ENCODE results near the gene ALAS1. TPM values are rescaled to one million over a fixed set of nuclear protein-coding genes. Genes with fewer than 3 reads are reported as not detected.

ALAS1 gene
- total and polyA plus RNA-seq, 2 experiments from 2014 or later: 17.8 to 42.8 TPM

GRCh38 chr3:52175416-52176179 lies 22.4 kb upstream of the ALAS1 start (continued):
- TF ChIP-seq EZH2 (IDR thresholded peaks at IDR 0.05; ENCODE audit: low read depth, unreplicated experiment): no peak
- no peak for TF ChIP-seq POLR2AphosphoS5 (IDR thresholded peaks at IDR 0.05; ENCODE audit: low read depth)
- no peak for TF ChIP-seq REST (IDR thresholded peaks at IDR 0.05; ENCODE audit: unreplicated experiment)
- TF ChIP-seq CTCF (conservative IDR thresholded peaks at IDR 0.05; ENCODE audit: low read depth in 2 of 2): no peak

GRCh38 chr3:52176180-52176752 lies 21.7 kb upstream of the ALAS1 start:
- Mint-ChIP-seq H3K27me3 (ENCODE audit: insufficient read depth, low read depth, poor library complexity) (peaks cover 4% of the 10 kb centered on the region), H3K4me3 (no peak overlapping the region), H3K27ac (no peak overlapping the region), H3K36me3 (ENCODE audit: low read depth) (no peaks in the 10 kb centered on the region; the same call in 2 of the 3 replicates), H3K4me1 (peaks cover 26% of the 10 kb centered on the region), H3K9me3 (no peaks in the 10 kb centered on the region)
- DNase-seq (ENCODE audit: low spot score): no peak
- H3K4me3 ChIP-seq: no peak overlapping the region
- H2AFZ ChIP-seq: no peak overlapping the region
- no peak overlapping the region for H3K27ac ChIP-seq (ENCODE audit: low read depth)
- no peaks in the 10 kb centered on the region for H3K36me3 ChIP-seq (ENCODE audit: insufficient read depth)
- no peaks in the 10 kb centered on the region for H3K4me1 ChIP-seq (ENCODE audit: insufficient read depth)
- no peaks in the 10 kb centered on the region for H4K20me1 ChIP-seq (replicated peaks; ENCODE audit: insufficient read depth)
- no peaks in the 10 kb centered on the region for H3F3A ChIP-seq (replicated peaks; ENCODE audit: low read depth)
- no peak for ATAC-seq
- no peak overlapping the region for H3K4me2 ChIP-seq
- no peaks in the 10 kb centered on the region for H3K9me2 ChIP-seq (ENCODE audit: insufficient read depth)
- H3K27me3 ChIP-seq (ENCODE audit: insufficient read depth): no peaks in the 10 kb centered on the region
- no peaks in the 10 kb centered on the region for H3K79me2 ChIP-seq (replicated peaks; ENCODE audit: insufficient read depth)
- TF ChIP-seq ZNF462 (CRISPR knock-in tag; IDR thresholded peaks at IDR 0.05): no peak
- no peak for TF ChIP-seq EZH2 (IDR thresholded peaks at IDR 0.05; ENCODE audit: low read depth, unreplicated experiment)
- TF ChIP-seq ETS1 (IDR thresholded peaks at IDR 0.05): no peak
- no peak for TF ChIP-seq CTCF (conservative IDR thresholded peaks at IDR 0.05; ENCODE audit: low read depth in 2 of 2)
- no peak for TF ChIP-seq POLR2AphosphoS5 (IDR thresholded peaks at IDR 0.05; ENCODE audit: low read depth)
- TF ChIP-seq JUNB (IDR thresholded peaks at IDR 0.05; ENCODE audit: unreplicated experiment): no peak

Data from GM23338 (cell line).